ENCODE measurements around the gene TCTN2. TPM values are rescaled to one million over a fixed set of nuclear protein-coding genes. Genes with fewer than 3 reads are reported as not detected.

The TCTN2 gene
- total RNA-seq, 1 donor from 2014 or later: 2.7 TPM

DNA sequence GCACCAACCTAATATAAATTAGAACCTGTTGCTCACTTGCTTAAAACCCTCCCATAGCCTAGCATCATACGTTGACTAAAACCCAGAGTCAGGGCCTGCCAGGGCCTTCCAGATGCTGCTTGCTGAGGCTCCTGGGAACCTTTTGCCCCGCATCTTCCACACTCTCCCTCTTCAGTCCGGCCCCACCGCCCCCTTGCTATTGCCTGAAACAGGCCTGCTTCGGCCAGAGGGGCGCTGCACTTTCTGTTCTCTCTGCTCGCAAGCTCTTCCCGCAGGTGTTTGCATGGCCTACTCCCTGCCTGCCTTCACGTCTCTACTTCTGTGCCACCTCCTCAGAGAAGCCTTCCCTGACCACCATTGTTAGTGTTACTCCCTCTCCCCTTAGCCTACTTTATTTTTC lies 13.7 kb upstream of the TCTN2 start:
- intact Hi-C loops (cut with DNase I): no loop called here
- TF ChIP-seq, protein P1, sequence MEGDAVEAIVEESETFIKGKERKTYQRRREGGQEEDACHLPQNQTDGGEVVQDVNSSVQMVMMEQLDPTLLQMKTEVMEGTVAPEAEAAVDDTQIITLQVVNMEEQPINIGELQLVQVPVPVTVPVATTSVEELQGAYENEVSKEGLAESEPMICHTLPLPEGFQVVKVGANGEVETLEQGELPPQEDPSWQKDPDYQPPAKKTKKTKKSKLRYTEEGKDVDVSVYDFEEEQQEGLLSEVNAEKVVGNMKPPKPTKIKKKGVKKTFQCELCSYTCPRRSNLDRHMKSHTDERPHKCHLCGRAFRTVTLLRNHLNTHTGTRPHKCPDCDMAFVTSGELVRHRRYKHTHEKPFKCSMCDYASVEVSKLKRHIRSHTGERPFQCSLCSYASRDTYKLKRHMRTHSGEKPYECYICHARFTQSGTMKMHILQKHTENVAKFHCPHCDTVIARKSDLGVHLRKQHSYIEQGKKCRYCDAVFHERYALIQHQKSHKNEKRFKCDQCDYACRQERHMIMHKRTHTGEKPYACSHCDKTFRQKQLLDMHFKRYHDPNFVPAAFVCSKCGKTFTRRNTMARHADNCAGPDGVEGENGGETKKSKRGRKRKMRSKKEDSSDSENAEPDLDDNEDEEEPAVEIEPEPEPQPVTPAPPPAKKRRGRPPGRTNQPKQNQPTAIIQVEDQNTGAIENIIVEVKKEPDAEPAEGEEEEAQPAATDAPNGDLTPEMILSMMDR (IDR thresholded peaks at IDR 0.05): no peak
- Histone ChIP-seq H3K27me3 (no peaks in the 10 kb centered on the region), H3K27ac (no peak overlapping the region), H3K4me3 (no peak overlapping the region), H3K4me1 (no peaks in the 10 kb centered on the region), H3K9me3 (no peaks in the 10 kb centered on the region), H3K36me3 (peaks cover 25 to 41% of the 10 kb centered on the region in 2 donors)
- DNase-seq (ENCODE audit: low spot score in 2 of 2): no peak

DNA sequence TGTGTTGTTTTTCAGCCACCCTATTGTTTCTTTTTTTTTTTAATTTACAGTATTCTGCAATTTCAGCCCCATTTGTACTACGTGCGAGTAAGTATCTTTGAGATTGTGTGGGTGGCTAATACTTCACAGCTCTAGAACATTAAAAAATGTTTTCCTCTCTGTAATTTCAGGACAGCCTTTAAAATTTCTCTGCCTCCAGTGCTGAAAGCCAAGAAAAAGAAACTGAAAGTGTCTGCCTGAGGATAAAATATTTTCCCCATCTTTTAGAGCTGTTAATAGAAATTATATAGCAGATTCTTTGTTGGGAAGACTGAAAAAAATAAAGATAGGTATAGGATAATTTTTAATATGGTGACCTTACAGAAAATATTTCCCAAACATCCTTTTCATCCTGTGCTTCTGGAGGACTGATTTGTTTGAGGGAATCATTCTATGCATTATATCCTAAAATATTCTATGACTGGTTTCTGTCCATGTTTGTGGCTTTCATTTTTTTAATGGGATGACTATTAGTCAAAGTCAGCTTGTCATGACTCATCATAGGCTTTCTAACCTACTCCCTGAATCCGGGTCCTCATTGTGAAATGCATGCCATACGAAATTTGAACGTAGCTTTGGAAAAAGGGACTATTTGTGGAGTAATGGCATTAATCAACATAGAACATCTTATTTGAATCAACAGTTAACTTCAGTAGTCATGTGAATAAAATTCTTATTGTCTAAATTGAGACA lies 10.8 kb upstream of the TCTN2 start:
- Histone ChIP-seq H3K27ac (no peak overlapping the region), H3K4me3 (no peak overlapping the region), H3K36me3 (peaks cover 16 to 27% of the 10 kb centered on the region in 2 donors), H3K9me3 (no peaks in the 10 kb centered on the region), H3K4me1 (no peaks in the 10 kb centered on the region), H3K27me3 (no peaks in the 10 kb centered on the region)
- TF ChIP-seq, protein P1 (IDR thresholded peaks at IDR 0.05): no peak
- intact Hi-C loops (cut with DNase I): no loop called here
- no peak for DNase-seq (ENCODE audit: low spot score in 2 of 2)

DNA sequence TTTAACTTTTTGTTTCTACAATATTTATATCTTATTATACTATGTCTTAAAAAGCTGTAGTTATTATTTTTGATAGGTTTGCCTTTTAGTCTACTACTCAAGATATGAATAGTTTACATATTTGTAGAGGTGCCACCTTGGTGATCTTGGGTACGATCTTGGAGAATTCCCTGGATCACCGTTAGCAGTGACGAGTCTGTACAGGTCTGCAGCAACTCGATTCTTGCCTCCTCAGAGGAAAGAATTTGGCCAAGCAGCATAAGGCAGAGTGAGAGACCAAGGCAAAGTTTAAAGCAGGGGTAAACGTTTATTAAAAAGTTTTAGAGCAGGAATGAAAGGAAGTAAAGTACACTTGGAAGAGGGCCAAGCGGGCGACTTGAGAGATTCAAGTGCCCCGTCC lies 3.1 kb upstream of the TCTN2 start:
- Histone ChIP-seq H3K4me3 (no peak overlapping the region), H3K27ac (no peak overlapping the region), H3K9me3 (no peaks in the 10 kb centered on the region), H3K36me3 (no peaks in the 10 kb centered on the region), H3K27me3 (no peaks in the 10 kb centered on the region), H3K4me1 (peaks cover 6 to 13% of the 10 kb centered on the region in 2 donors)
- intact Hi-C loops (cut with DNase I): no loop called here
- TF ChIP-seq, protein P1 (IDR thresholded peaks at IDR 0.05): no peak
- no peak for DNase-seq (ENCODE audit: low spot score in 2 of 2)

DNA sequence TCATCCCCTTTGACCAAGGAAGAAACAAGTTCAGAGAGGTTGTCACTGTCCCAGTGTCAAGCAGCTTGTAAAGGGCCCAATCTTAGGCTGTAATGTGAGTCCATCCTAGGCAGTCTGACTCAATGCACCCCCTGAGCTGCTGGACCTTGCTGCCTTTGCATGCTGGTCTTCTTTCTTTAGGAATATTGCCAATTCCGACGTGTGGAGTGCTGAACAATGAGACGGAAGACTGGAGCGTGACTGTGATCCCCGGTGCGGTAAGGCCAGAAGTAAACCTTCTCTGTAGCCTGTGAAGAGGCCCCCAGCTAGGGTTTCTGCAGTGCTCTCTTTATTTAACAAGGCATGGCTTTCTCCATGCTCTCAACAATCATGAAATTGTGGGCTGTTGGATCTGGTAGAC lies 963 bp downstream of the TCTN2 start:
- intact Hi-C loops (cut with DNase I): loop anchor here (5.0 kb wide), 1 partner anchor 40 kb away; the partner anchor contains the start of gene ATP6V0A2
- H3K36me3 ChIP-seq: peaks cover 0 to 9% of the 10 kb centered on the region in 2 donors
- H3K27me3 ChIP-seq: no peaks in the 10 kb centered on the region
- no peak overlapping the region for H3K27ac ChIP-seq
- peaks cover 6 to 13% of the 10 kb centered on the region in 2 donors for H3K4me1 ChIP-seq
- no peaks in the 10 kb centered on the region for H3K9me3 ChIP-seq
- peak overlapping the region; percentile 76 to 88 for H3K4me3 ChIP-seq
- TF ChIP-seq, protein P1 (IDR thresholded peaks at IDR 0.05): no peak
- no peak for DNase-seq (ENCODE audit: low spot score in 2 of 2)

DNA sequence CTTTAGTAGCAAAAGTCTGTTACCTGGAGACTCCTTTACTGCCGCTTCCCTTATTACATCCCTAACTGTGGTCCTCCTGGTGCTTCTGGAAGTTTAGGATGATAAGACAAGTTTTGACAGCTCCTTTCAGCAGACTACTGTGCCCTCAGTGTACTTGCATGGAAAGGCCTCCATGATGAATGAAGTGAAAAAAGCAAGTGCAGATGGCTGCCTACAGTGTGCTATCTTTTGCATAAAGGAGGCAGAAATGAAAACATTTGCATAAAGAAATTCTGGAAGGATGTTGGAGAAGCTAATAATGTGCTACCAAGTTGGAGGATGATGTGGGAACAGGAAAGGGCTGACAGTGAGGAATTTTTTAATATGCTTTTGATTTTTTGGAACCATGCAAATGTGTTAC lies 4.5 kb downstream of the TCTN2 start:
- TF ChIP-seq, protein P1 (IDR thresholded peaks at IDR 0.05): no peak
- intact Hi-C loops (cut with DNase I): no loop called here

More for the DNA sequence above, 4.5 kb downstream of the TCTN2 start:
- Histone ChIP-seq H3K4me3 (no peak overlapping the region), H3K27me3 (no peaks in the 10 kb centered on the region), H3K36me3 (peaks cover 8 to 17% of the 10 kb centered on the region in 2 donors), H3K27ac (no peak overlapping the region), H3K4me1 (peaks cover 6 to 13% of the 10 kb centered on the region in 2 donors), H3K9me3 (no peaks in the 10 kb centered on the region)
- DNase-seq (ENCODE audit: low spot score in 2 of 2): no peak
